Skeletal muscle satellite cell (primary cell): ENCODE data around the gene TBC1D10A.

Experiments used
- H3K27me3 ChIP-seq: 2 replicates; pipeline ENCODE4 v1.7.0; 2013; ENCODE audit warnings: low read length; ENCODE audit not compliant: control insufficient read depth, insufficient read depth
- H3K36me3 ChIP-seq: 2 replicates; pipeline ENCODE4 v1.7.0; 2013; ENCODE audit warnings: mild to moderate bottlenecking, control low read depth, low read length; ENCODE audit not compliant: insufficient read depth
- H3K4me1 ChIP-seq: 2 replicates; pipeline ENCODE4 v1.7.0; 2013; ENCODE audit warnings: low read length; ENCODE audit not compliant: control insufficient read depth, insufficient read depth
- H3K4me2 ChIP-seq: 2 replicates; pipeline ENCODE4 v1.7.0; 2013; ENCODE audit warnings: mild to moderate bottlenecking, low read length
- H3K4me3 ChIP-seq: 2 replicates; pipeline ENCODE4 v1.7.0; 2013; ENCODE audit warnings: low read length
- H3K9ac ChIP-seq: 2 replicates; pipeline ENCODE4 v1.7.0; 2013; ENCODE audit warnings: mild to moderate bottlenecking, low read depth, low read length, moderate library complexity
- H3K9me3 ChIP-seq: replicated peaks from 2 replicates; pipeline ENCODE4 v1.7.0; 2013; ENCODE audit warnings: mild to moderate bottlenecking, control low read depth, low read length

Gene TBC1D10A

DNA sequence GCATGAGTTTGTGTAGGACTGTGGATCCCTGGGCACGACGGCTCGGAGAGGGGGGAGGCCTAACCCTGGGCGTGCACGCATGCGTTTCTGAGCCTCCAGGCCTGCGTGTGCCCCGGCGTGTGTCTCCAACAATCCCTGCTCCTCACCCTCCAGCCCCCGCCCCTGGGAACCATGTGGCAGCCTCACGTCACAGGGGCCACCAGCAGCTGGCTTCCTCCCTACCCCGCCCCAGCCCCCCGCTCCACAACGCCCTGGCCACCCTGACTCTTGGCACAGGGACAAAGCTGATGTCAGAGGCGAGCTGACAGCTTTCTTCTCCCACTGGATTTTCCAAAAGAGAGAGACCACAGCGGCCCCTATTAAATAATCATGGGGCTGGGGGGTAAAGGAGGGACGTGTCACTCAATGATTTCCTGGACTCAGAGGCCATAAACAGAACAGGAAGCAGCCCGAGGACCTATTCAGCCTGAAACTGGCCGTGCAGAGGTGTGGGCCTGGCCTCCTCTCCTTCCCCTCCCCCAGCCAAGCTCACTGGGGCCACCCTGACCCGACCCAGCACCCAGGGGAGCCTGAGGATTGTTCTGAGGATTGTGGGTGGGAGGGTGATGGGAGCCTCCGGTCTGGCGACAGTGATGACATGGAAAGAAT is 73.4 kb downstream of the TBC1D10A start:
- Histone ChIP-seq H3K27me3 (no peaks in the 10 kb centered on the region), H3K4me1 (peaks cover 65% of the 10 kb centered on the region), H3K9ac (peak overlapping the region; percentile 72), H3K9me3 (no peaks in the 10 kb centered on the region), H3K4me3 (no peak overlapping the region), H3K4me2 (no peak overlapping the region), H3K36me3 (no peaks in the 10 kb centered on the region)

DNA sequence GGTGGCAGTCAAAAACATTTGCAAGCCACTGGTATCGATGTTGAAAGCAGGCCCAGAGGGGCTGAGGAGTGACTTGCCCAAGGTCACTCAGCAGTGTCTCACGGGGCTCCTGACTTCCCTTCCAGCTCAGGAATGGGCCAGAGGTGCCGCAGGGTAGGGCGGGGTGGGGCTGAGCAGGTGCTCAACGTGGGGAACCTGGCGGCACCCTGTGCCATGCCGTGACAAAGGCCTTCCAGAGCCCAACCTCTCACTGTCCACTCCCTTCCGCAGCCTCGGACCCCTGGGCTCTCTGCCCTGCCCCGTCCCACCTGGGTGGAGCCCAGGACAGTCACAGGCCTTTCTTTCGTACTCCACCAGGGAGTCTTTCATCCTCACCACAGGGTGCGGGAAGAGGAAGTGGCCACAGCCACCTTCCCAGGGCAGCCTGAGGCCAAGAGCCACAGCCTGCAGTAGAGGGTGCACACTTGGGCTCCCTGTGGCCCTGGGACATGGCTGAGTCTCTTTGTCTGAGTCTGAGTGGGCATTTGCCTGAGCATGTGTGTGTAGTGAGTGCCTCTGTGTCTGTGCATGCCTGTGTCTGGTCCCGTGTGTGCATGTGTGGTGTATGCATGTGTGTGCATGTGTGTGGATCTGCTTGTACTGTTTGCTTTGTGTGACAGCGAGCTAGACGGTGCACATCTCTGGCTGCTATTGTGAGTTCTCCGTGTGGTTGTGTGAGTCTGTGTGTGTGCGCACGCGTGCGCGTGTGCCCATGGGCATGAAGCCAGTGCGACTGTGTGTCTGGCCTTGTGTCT is 74.1 kb downstream of the TBC1D10A start:
- Histone ChIP-seq H3K36me3 (no peaks in the 10 kb centered on the region), H3K4me1 (peaks cover 72% of the 10 kb centered on the region), H3K4me2 (no peak overlapping the region), H3K9ac (peak overlapping the region; percentile 72), H3K4me3 (no peak overlapping the region), H3K27me3 (no peaks in the 10 kb centered on the region), H3K9me3 (no peaks in the 10 kb centered on the region)

GRCh38 chr22:30251711-30252110 is 75.0 kb downstream of the TBC1D10A start:
- H3K27me3 ChIP-seq = no peaks in the 10 kb centered on the region
- H3K4me2 ChIP-seq = peak overlapping the region; percentile 56
- H3K4me3 ChIP-seq = no peak overlapping the region
- H3K9ac ChIP-seq = peak overlapping the region; percentile 72
- H3K36me3 ChIP-seq = no peaks in the 10 kb centered on the region
- peaks cover 81% of the 10 kb centered on the region for H3K4me1 ChIP-seq
- no peaks in the 10 kb centered on the region for H3K9me3 ChIP-seq

DNA sequence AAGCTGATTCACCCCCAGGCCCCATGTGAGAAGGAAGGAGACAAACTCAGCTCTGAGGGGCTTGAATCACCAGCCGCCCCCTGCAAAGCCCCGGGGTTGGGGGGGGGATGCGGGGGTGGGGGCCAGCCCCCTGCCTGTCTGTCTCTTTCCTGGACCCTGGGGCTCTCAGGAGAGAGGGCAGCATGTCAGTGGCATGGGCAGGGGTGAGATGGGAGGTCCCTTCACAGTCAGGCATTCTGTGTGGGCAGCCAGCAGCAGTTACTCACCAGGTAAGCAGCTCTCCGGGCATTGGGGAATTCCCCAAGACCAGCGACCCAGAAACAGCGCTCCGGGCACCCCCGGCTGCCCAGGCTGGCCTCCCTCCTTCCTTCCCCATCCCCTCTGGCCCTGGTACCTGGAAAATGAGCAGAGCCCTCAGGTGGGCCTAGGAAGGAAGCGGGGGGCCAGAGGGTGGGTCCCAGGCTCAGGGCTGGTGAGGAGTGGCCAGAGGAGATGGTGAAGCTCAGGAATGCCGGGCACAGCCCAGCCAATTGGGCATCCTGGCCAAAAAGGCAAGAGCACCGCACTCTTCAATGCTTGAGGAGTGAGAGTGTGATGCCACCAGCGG is 76.0 kb downstream of the TBC1D10A start:
- Histone ChIP-seq H3K36me3 (no peaks in the 10 kb centered on the region), H3K27me3 (no peaks in the 10 kb centered on the region), H3K9ac (peak overlapping the region; percentile 72), H3K4me2 (peak overlapping the region; percentile 56), H3K9me3 (no peaks in the 10 kb centered on the region), H3K4me3 (no peak overlapping the region), H3K4me1 (peaks cover 72% of the 10 kb centered on the region)

- Histone ChIP-seq H3K4me1 (peaks cover 74% of the 10 kb centered on the region), H3K4me3 (no peak overlapping the region), H3K27me3 (no peaks in the 10 kb centered on the region), H3K36me3 (peaks cover under 1% of the 10 kb centered on the region), H3K9me3 (no peaks in the 10 kb centered on the region), H3K9ac (peak overlapping the region; percentile 49), H3K4me2 (no peak overlapping the region)
Measured at GRCh38 chr22:30250039-30250565, 76.6 kb downstream of the TBC1D10A start.

DNA sequence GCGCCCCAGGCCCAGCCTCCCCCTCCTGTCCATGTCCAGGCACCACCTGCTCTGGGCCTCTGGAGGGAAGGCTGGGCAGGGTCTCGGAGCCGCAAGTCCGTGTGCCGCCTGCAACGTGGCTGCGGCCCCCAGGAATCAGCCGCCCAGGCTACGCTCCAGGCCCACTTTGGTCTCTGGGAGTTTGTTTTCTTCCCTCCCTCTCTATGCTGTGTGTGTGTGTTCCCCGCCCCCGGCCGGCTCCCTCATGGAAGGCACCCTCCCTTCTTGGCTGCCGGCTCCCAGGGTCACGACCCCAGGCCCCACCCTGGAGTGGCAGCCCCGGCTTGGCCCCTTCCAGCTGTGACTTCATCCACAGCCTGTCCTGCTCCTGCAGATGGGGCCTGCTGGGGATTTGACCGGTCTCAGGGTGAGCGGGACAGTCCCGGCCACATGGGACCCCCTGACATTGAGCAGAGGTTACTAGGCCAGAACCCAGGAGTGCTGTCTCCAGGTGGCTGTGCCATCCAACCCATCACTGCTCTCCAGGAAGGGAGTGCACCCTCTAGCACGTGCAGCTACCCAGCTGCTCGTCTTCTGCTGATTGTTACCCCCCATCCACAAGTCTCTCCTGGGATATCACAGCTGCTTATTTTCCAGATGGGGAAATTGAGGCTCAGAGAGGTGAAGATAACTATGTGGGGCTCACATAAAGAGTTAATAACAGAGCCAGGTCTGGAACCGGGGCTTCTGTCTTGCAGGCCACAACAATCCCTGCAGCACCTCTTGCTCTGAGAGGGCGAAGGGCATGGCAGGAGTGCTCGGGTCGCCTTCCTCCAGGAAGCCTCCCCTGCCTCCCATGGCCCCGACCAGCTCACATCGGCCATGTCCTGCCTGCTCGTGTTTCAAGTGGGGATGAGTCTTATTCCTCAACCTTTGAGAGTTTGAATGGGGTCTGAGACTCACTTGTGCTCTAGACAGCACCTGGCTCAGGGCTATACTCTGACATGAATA is 77.4 kb downstream of the TBC1D10A start:
- Histone ChIP-seq H3K4me3 (peak overlapping the region; percentile 26), H3K9ac (peak overlapping the region; percentile 54), H3K4me2 (peak overlapping the region; percentile 40), H3K9me3 (no peaks in the 10 kb centered on the region), H3K36me3 (peaks cover 8% of the 10 kb centered on the region), H3K4me1 (peaks cover 81% of the 10 kb centered on the region), H3K27me3 (no peaks in the 10 kb centered on the region)

- H3K4me1 ChIP-seq = peaks cover 82% of the 10 kb centered on the region
- H3K27me3 ChIP-seq = no peaks in the 10 kb centered on the region
- H3K4me3 ChIP-seq = no peak overlapping the region
- peaks cover 16% of the 10 kb centered on the region for H3K36me3 ChIP-seq
- peak overlapping the region; percentile 40 for H3K4me2 ChIP-seq
- H3K9me3 ChIP-seq = no peaks in the 10 kb centered on the region
- H3K9ac ChIP-seq = peak overlapping the region; percentile 54
Measured at GRCh38 chr22:30248484-30248883, 78.3 kb downstream of the TBC1D10A start.

DNA sequence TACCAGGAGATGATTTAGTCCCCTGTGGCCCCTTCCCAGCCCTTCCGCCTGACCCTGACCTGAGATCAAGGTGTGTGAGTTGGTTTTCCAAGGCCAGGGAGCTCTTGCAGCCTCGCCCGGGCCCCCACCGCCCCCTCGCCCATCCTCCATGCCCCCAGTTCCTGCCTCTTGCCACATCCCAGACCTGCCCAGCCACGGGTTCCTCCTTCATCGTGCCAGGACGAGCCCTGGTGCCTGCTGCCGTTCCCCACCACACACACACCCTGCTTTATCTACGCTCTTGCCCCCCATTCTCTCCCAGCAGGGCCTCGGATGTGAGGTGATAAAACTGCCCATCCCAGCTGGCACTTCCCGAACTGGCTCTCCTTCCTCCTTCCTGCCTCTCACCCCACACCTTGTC is 78.8 kb downstream of the TBC1D10A start:
- H3K9ac ChIP-seq = peak overlapping the region; percentile 96
- peak overlapping the region; percentile 90 for H3K4me2 ChIP-seq
- H3K4me3 ChIP-seq = no peak overlapping the region
- H3K4me1 ChIP-seq = peaks cover 82% of the 10 kb centered on the region
- no peaks in the 10 kb centered on the region for H3K27me3 ChIP-seq
- H3K36me3 ChIP-seq = peaks cover 21% of the 10 kb centered on the region
- H3K9me3 ChIP-seq = no peaks in the 10 kb centered on the region

DNA sequence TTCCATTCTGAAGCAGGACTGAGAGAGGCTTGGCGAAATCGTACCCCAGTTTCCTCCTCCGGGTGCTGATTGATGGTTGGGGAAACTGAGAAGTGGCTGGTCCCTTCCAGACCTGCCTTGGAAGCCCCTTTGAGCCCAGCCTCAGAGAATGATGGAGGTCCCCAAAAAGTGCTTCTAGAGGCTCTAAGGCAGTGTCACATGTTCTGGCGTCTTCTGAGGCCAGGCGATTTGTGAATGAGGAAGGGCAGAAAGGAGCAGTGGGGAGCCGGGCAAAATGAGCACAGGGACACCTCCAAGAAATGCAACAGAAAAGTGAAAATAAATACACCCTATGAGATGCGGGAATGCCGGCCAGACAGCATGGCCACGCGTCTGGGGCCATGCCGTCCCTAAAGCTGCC is 79.2 kb downstream of the TBC1D10A start:
- peak overlapping the region; percentile 90 for H3K4me2 ChIP-seq
- H3K9ac ChIP-seq = peak overlapping the region; percentile 96
- no peaks in the 10 kb centered on the region for H3K27me3 ChIP-seq
- H3K4me3 ChIP-seq = peak overlapping the region; percentile 86
- peaks cover 82% of the 10 kb centered on the region for H3K4me1 ChIP-seq
- H3K36me3 ChIP-seq = peaks cover 26% of the 10 kb centered on the region
- no peaks in the 10 kb centered on the region for H3K9me3 ChIP-seq

GRCh38 chr22:30246814-30247376 is 79.8 kb downstream of the TBC1D10A start:
- Histone ChIP-seq H3K4me2 (peak overlapping the region; percentile 90), H3K4me1 (peaks cover 82% of the 10 kb centered on the region), H3K9ac (peak overlapping the region; percentile 96), H3K36me3 (peaks cover 29% of the 10 kb centered on the region), H3K27me3 (no peaks in the 10 kb centered on the region), H3K4me3 (peak overlapping the region; percentile 86), H3K9me3 (no peaks in the 10 kb centered on the region)
